WTC11 (cell line): ENCODE results near the gene PCP2. TPM values are rescaled to one million over a fixed set of nuclear protein-coding genes. Genes with fewer than 3 reads are reported as not detected.

ENCODE experiments used
- ATAC-seq: fragments of 200-7000 bp; cut with Tn5 transposase; 2 replicates; pipeline ENCODE4 v1.10.0; 2021; ENCODE audit warnings: mild to moderate bottlenecking, moderate library complexity
- CTCF ChIA-PET: fragments of 300-600 bp; sonication (Branson Sonifier 250); formaldehyde crosslinking; loops from one replicate; lab custom pipeline; 2021; ENCODE audit warnings: antibody characterized with exemption; lab: Charles Lee
- POLR2A ChIA-PET: fragments of 350-600 bp; sonication (Branson Sonifier 250); formaldehyde crosslinking; loops from one replicate; lab custom pipeline; 2021; ENCODE audit warnings: antibody characterized with exemption; lab: Charles Lee
- DNase-seq: peaks from one replicate; pipeline ENCODE4 v3.0.0; 2021; ENCODE audit warnings: low spot score
- H3K27ac Mint-ChIP-seq: 2 replicates; pipeline ENCODE4 v1.8.0; 2021; ENCODE audit warnings: mixed read lengths
- H3K27me3 Mint-ChIP-seq: 2 replicates; pipeline ENCODE4 v1.8.0; 2021; ENCODE audit warnings: low read depth, mild to moderate bottlenecking, moderate library complexity, mixed read lengths
- H3K36me3 Mint-ChIP-seq: 2 replicates; pipeline ENCODE4 v1.8.0; 2021; ENCODE audit warnings: mixed read lengths
- H3K4me1 Mint-ChIP-seq: 2 replicates; pipeline ENCODE4 v1.8.0; 2022; ENCODE audit warnings: mixed read lengths
- H3K4me3 Mint-ChIP-seq: 2 replicates; pipeline ENCODE4 v1.8.0; 2021; ENCODE audit warnings: mild to moderate bottlenecking, moderate library complexity, mixed read lengths
- H3K9me3 Mint-ChIP-seq: 2 replicates; pipeline ENCODE4 v1.8.0; 2021; ENCODE audit warnings: mixed read lengths
- ATF1 ChIP-seq: sonication (generic); formaldehyde crosslinking; IDR thresholded peaks from 2 replicates; pipeline ENCODE4 v1.8.1; 2023; ENCODE audit warnings: mild to moderate bottlenecking, moderate library complexity, missing genetic modification reagents
- ETV6 ChIP-seq: sonication (generic); formaldehyde crosslinking; IDR thresholded peaks from 2 replicates; pipeline ENCODE4 v1.8.1; 2022; ENCODE audit warnings: mild to moderate bottlenecking, missing genetic modification reagents
- FOXJ3 ChIP-seq: sonication (generic); formaldehyde crosslinking; IDR thresholded peaks from 2 replicates; pipeline ENCODE4 v1.9.0; 2021; ENCODE audit warnings: missing genetic modification reagents, mild to moderate bottlenecking, borderline replicate concordance
- GRHL2 ChIP-seq: fragments of 250-450 bp; sonication (Bioruptor Pico); IDR thresholded peaks from 2 replicates; pipeline ENCODE4 v1.8.0; 2022; ENCODE audit warnings: mild to moderate bottlenecking, moderate library complexity; ENCODE audit not compliant: insufficient replicate concordance, severe bottlenecking
- NFATC4 ChIP-seq: fragments of 250-450 bp; sonication (Bioruptor Pico); IDR thresholded peaks from 2 replicates; pipeline ENCODE4 v1.9.0; 2021; ENCODE audit warnings: mild to moderate bottlenecking
- SOX15 ChIP-seq: fragments of 250-450 bp; sonication (Bioruptor Pico); IDR thresholded peaks from 2 replicates; pipeline ENCODE4 v1.9.0; 2021; ENCODE audit warnings: mild to moderate bottlenecking
- TEAD4 ChIP-seq: sonication (generic); formaldehyde crosslinking; IDR thresholded peaks from 2 replicates; pipeline ENCODE4 v1.8.0; 2022; ENCODE audit warnings: mild to moderate bottlenecking, missing genetic modification reagents
- ZBTB21 ChIP-seq: sonication (generic); formaldehyde crosslinking; IDR thresholded peaks from 2 replicates; pipeline ENCODE4 v1.8.1; 2023; ENCODE audit warnings: mild to moderate bottlenecking, missing genetic modification reagents, borderline replicate concordance
- ZNF138 ChIP-seq: sonication (generic); formaldehyde crosslinking; conservative IDR thresholded peaks from 2 replicates; pipeline ENCODE4 v1.8.1; 2022; ENCODE audit warnings: mild to moderate bottlenecking, moderate library complexity, missing genetic modification reagents
- ZNF317 ChIP-seq: sonication (generic); formaldehyde crosslinking; IDR thresholded peaks from 2 replicates; pipeline ENCODE4 v1.8.1; 2023; ENCODE audit warnings: low read depth, mild to moderate bottlenecking, moderate library complexity, missing genetic modification reagents, borderline replicate concordance
- ZNF416 ChIP-seq: fragments of 250-450 bp; sonication (Bioruptor Pico); IDR thresholded peaks from 2 replicates; pipeline ENCODE4 v1.9.0; 2021; ENCODE audit warnings: mild to moderate bottlenecking, inconsistent platforms
- total RNA-seq: library from RNA; stranded (reverse); gene quantifications from 3 replicates; pipeline ENCODE4 v1.2.3, GENCODE V29; 2021
- TF ChIP-seq, protein P1 (sequence below): sonication (generic); formaldehyde crosslinking; IDR thresholded peaks from 2 replicates; pipeline ENCODE4 v1.8.1; 2023; ENCODE audit warnings: mild to moderate bottlenecking, missing genetic modification reagents, moderate library complexity
- TF ChIP-seq, protein P2 (sequence below): sonication (generic); formaldehyde crosslinking; IDR thresholded peaks from 2 replicates; pipeline ENCODE4 v1.8.0; 2022; ENCODE audit warnings: mild to moderate bottlenecking, missing genetic modification reagents
- TF ChIP-seq, protein P3 (sequence below): sonication (generic); formaldehyde crosslinking; IDR thresholded peaks from 2 replicates; pipeline ENCODE4 v1.8.0; 2023; ENCODE audit warnings: mild to moderate bottlenecking, missing genetic modification reagents
- TF ChIP-seq, protein P4 (sequence below): sonication (generic); formaldehyde crosslinking; IDR thresholded peaks from 2 replicates; pipeline ENCODE4 v1.8.1; 2023; ENCODE audit warnings: mild to moderate bottlenecking, missing genetic modification reagents
- TF ChIP-seq, protein P5 (sequence below): sonication (generic); formaldehyde crosslinking; conservative IDR thresholded peaks from 2 replicates; pipeline ENCODE4 v1.8.1; 2022; ENCODE audit warnings: mild to moderate bottlenecking, missing genetic modification reagents
- TF ChIP-seq, protein P6 (sequence below): sonication (generic); formaldehyde crosslinking; IDR thresholded peaks from 2 replicates; pipeline ENCODE4 v1.8.1; 2023; ENCODE audit warnings: mild to moderate bottlenecking, missing genetic modification reagents
- TF ChIP-seq, protein P7 (sequence below): sonication (generic); formaldehyde crosslinking; IDR thresholded peaks from 2 replicates; pipeline ENCODE4 v1.8.1; 2022; ENCODE audit warnings: low read depth, missing genetic modification reagents, borderline replicate concordance
- TF ChIP-seq, protein P8 (sequence below): sonication (generic); formaldehyde crosslinking; IDR thresholded peaks from 2 replicates; pipeline ENCODE4 v1.8.1; 2023; ENCODE audit warnings: mild to moderate bottlenecking, moderate library complexity, missing genetic modification reagents

PCP2 gene
- total RNA-seq, 1 experiment from 2014 or later: 0.48 TPM

DNA sequence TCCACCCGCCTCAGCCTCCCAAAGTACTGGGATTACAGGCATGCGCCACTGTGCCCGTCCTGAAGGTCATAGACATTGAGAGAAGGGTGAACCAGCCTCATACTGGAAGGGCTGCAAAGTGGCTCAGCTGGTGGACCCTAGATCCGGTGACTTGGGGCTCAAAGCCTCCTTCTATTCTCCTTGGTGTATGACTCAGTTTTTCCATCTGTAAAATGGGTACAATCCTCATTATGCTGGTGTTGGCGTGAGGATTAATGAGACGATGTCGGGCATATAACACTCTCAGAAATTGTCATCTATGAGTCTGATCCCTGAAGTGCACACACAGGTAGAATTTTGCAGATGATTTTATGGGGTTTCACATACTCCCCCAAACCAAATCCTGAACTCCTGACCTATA is 43.7 kb downstream of the PCP2 start:
- Mint-ChIP-seq H3K27ac (no peak overlapping the region), H3K9me3 (no peaks in the 10 kb centered on the region), H3K36me3 (no peaks in the 10 kb centered on the region), H3K4me3 (no peak overlapping the region), H3K4me1 (no peaks in the 10 kb centered on the region), H3K27me3 (peaks cover 15% of the 10 kb centered on the region)
- TF ChIP-seq TEAD4 (CRISPR knock-in tag): no peak
- POLR2A ChIA-PET: no interaction called here
- DNase-seq (no peak), ATAC-seq (no peak)
- CTCF ChIA-PET: interaction anchor here (0.6 to 2.6 kb wide), 2 partner anchors 21 to 60 kb away, joined by 4 to 19 read pairs; no protein-coding TSS in a partner anchor

DNA sequence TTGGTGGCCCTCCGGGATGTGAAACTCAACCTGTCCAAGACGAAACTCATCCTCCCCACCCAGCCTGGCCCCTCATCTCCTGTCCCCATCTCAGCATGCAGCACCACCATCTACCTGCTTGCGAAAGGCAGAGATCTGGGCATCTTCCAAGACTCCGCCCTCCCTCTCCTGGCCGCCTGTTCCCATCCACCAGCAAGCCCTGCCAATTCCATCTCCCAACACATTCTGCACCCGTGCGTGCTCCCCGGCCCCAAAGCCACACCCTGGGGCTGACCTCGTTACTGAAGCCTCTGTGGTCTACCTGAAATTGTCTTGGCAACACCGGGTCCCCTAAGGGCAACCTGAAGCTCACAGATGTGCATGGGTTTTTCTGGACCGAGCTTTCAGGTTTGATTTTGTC is 51.1 kb downstream of the PCP2 start:
- ChIA-PET POLR2A (no interaction called here), CTCF (interaction anchor here (12.1 kb wide), 1 partner anchor 14 kb away, joined by 73 read pairs; no protein-coding TSS in a partner anchor)
- H3K4me1 Mint-ChIP-seq: no peaks in the 10 kb centered on the region
- H3K9me3 Mint-ChIP-seq: no peaks in the 10 kb centered on the region
- H3K27me3 Mint-ChIP-seq: peaks cover 24% of the 10 kb centered on the region
- ATAC-seq: no peak; the same call in 1 of the 2 replicates
- no peak for DNase-seq
- no peak overlapping the region for H3K27ac Mint-ChIP-seq
- no peaks in the 10 kb centered on the region for H3K36me3 Mint-ChIP-seq
- no peak for TF ChIP-seq GRHL2 (CRISPR knock-in tag)
- TF ChIP-seq, protein P1, sequence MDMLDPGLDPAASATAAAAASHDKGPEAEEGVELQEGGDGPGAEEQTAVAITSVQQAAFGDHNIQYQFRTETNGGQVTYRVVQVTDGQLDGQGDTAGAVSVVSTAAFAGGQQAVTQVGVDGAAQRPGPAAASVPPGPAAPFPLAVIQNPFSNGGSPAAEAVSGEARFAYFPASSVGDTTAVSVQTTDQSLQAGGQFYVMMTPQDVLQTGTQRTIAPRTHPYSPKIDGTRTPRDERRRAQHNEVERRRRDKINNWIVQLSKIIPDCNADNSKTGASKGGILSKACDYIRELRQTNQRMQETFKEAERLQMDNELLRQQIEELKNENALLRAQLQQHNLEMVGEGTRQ (CRISPR knock-in tag): no peak
- no peak for TF ChIP-seq ETV6 (CRISPR knock-in tag)
- TF ChIP-seq, protein P2, sequence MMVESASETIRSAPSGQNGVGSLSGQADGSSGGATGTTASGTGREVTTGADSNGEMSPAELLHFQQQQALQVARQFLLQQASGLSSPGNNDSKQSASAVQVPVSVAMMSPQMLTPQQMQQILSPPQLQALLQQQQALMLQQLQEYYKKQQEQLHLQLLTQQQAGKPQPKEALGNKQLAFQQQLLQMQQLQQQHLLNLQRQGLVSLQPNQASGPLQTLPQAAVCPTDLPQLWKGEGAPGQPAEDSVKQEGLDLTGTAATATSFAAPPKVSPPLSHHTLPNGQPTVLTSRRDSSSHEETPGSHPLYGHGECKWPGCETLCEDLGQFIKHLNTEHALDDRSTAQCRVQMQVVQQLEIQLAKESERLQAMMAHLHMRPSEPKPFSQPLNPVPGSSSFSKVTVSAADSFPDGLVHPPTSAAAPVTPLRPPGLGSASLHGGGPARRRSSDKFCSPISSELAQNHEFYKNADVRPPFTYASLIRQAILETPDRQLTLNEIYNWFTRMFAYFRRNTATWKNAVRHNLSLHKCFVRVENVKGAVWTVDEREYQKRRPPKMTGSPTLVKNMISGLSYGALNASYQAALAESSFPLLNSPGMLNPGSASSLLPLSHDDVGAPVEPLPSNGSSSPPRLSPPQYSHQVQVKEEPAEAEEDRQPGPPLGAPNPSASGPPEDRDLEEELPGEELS: no peak
- TF ChIP-seq, protein P3, sequence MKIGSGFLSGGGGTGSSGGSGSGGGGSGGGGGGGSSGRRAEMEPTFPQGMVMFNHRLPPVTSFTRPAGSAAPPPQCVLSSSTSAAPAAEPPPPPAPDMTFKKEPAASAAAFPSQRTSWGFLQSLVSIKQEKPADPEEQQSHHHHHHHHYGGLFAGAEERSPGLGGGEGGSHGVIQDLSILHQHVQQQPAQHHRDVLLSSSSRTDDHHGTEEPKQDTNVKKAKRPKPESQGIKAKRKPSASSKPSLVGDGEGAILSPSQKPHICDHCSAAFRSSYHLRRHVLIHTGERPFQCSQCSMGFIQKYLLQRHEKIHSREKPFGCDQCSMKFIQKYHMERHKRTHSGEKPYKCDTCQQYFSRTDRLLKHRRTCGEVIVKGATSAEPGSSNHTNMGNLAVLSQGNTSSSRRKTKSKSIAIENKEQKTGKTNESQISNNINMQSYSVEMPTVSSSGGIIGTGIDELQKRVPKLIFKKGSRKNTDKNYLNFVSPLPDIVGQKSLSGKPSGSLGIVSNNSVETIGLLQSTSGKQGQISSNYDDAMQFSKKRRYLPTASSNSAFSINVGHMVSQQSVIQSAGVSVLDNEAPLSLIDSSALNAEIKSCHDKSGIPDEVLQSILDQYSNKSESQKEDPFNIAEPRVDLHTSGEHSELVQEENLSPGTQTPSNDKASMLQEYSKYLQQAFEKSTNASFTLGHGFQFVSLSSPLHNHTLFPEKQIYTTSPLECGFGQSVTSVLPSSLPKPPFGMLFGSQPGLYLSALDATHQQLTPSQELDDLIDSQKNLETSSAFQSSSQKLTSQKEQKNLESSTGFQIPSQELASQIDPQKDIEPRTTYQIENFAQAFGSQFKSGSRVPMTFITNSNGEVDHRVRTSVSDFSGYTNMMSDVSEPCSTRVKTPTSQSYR: no peak
- no peak for TF ChIP-seq NFATC4 (CRISPR knock-in tag)
- TF ChIP-seq ZBTB21 (CRISPR knock-in tag): no peak
- TF ChIP-seq ZNF317: no peak
- TF ChIP-seq, protein P4, sequence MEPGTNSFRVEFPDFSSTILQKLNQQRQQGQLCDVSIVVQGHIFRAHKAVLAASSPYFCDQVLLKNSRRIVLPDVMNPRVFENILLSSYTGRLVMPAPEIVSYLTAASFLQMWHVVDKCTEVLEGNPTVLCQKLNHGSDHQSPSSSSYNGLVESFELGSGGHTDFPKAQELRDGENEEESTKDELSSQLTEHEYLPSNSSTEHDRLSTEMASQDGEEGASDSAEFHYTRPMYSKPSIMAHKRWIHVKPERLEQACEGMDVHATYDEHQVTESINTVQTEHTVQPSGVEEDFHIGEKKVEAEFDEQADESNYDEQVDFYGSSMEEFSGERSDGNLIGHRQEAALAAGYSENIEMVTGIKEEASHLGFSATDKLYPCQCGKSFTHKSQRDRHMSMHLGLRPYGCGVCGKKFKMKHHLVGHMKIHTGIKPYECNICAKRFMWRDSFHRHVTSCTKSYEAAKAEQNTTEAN (CRISPR knock-in tag): no peak
- TF ChIP-seq ATF1: no peak
- TF ChIP-seq, protein P5, sequence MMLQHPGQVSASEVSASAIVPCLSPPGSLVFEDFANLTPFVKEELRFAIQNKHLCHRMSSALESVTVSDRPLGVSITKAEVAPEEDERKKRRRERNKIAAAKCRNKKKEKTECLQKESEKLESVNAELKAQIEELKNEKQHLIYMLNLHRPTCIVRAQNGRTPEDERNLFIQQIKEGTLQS (CRISPR knock-in tag): no peak
- no peak for TF ChIP-seq FOXJ3
- TF ChIP-seq, protein P6, sequence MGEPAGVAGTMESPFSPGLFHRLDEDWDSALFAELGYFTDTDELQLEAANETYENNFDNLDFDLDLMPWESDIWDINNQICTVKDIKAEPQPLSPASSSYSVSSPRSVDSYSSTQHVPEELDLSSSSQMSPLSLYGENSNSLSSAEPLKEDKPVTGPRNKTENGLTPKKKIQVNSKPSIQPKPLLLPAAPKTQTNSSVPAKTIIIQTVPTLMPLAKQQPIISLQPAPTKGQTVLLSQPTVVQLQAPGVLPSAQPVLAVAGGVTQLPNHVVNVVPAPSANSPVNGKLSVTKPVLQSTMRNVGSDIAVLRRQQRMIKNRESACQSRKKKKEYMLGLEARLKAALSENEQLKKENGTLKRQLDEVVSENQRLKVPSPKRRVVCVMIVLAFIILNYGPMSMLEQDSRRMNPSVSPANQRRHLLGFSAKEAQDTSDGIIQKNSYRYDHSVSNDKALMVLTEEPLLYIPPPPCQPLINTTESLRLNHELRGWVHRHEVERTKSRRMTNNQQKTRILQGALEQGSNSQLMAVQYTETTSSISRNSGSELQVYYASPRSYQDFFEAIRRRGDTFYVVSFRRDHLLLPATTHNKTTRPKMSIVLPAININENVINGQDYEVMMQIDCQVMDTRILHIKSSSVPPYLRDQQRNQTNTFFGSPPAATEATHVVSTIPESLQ: no peak
- TF ChIP-seq SOX15 (CRISPR knock-in tag): no peak
- TF ChIP-seq, protein P7, sequence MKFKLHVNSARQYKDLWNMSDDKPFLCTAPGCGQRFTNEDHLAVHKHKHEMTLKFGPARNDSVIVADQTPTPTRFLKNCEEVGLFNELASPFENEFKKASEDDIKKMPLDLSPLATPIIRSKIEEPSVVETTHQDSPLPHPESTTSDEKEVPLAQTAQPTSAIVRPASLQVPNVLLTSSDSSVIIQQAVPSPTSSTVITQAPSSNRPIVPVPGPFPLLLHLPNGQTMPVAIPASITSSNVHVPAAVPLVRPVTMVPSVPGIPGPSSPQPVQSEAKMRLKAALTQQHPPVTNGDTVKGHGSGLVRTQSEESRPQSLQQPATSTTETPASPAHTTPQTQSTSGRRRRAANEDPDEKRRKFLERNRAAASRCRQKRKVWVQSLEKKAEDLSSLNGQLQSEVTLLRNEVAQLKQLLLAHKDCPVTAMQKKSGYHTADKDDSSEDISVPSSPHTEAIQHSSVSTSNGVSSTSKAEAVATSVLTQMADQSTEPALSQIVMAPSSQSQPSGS (CRISPR knock-in tag): no peak
- TF ChIP-seq, protein P8, sequence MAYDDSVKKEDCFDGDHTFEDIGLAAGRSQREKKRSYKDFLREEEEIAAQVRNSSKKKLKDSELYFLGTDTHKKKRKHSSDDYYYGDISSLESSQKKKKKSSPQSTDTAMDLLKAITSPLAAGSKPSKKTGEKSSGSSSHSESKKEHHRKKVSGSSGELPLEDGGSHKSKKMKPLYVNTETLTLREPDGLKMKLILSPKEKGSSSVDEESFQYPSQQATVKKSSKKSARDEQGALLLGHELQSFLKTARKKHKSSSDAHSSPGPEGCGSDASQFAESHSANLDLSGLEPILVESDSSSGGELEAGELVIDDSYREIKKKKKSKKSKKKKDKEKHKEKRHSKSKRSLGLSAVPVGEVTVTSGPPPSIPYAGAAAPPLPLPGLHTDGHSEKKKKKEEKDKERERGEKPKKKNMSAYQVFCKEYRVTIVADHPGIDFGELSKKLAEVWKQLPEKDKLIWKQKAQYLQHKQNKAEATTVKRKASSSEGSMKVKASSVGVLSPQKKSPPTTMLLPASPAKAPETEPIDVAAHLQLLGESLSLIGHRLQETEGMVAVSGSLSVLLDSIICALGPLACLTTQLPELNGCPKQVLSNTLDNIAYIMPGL (CRISPR knock-in tag): no peak
- no peak for TF ChIP-seq ZNF138
- no peak for TF ChIP-seq ZNF416 (CRISPR knock-in tag)
- H3K4me3 Mint-ChIP-seq: no peak overlapping the region
